ENCODE results near the gene TRMT2B.
A peak's percentile ranks its signal among the peaks of the same experiment; 100 is the strongest.
"Not testable (repeated sequence)": the region's sequence is repeated elsewhere in the genome, so short reads cannot be mapped to it uniquely, and the experiment has no call there.

TRMT2B gene

GRCh38 chrX:101051549-101052302 is at the start of gene TRMT2B:
Gene TRMT2B, minus strand, starts transcription at chrX:101052111. Its CDS starts 9,822 bp downstream, at chrX:101042289.
- peak; percentile 80 for DNase-seq

- DNase-seq, result peak; percentile 92
These were observed 45.9 kb upstream of the TRMT2B start, which contains the start of gene CENPI for GRCh38 chrX:101097546-101098453. Gene CENPI, plus strand, starts transcription at chrX:101098204. Its CDS starts 2,867 bp downstream, at chrX:101101071.

- DNase-seq, result no peak
These were observed 39.9 kb upstream of the TRMT2B start for GRCh38 chrX:101091817-101092216.

GRCh38 chrX:101081231-101081630 is 29.3 kb upstream of the TRMT2B start:
- no peak for DNase-seq

- no peak for DNase-seq
These were observed 28.6 kb upstream of the TRMT2B start for GRCh38 chrX:101080326-101081124.

GRCh38 chrX:101079736-101080270 is 27.9 kb upstream of the TRMT2B start:
- DNase-seq, result no peak

- peak; percentile 17 for DNase-seq
These were observed 27.0 kb upstream of the TRMT2B start, which contains the start of gene TMEM35A for GRCh38 chrX:101078716-101079598. Gene TMEM35A, plus strand, starts transcription at chrX:101078879. Its CDS starts 124 bp downstream, at chrX:101079003.

- DNase-seq, result no peak
These were observed 19.7 kb upstream of the TRMT2B start for GRCh38 chrX:101071582-101071981.

GRCh38 chrX:101062176-101062575 is 10.3 kb upstream of the TRMT2B start:
- DNase-seq, result peak; percentile 13

- DNase-seq, result peak; percentile 70
These were observed 5.3 kb upstream of the TRMT2B start for GRCh38 chrX:101057093-101057714.

GRCh38 chrX:101056551-101056950 is 4.6 kb upstream of the TRMT2B start:
- DNase-seq, result peak; percentile 31

- no peak for DNase-seq
These were observed 760 bp downstream of the TRMT2B start for GRCh38 chrX:101051153-101051548.

GRCh38 chrX:101040197-101040596 is 11.7 kb downstream of the TRMT2B start:
- peak; percentile 2 for DNase-seq

GRCh38 chrX:101037231-101037630 is 14.7 kb downstream of the TRMT2B start:
- no peak for DNase-seq

GRCh38 chrX:101029665-101030064 is 22.2 kb downstream of the TRMT2B start:
- DNase-seq, result no peak

- DNase-seq, result no peak
These were observed 23.3 kb downstream of the TRMT2B start for GRCh38 chrX:101028562-101028961.

GRCh38 chrX:101025126-101025525 is 26.8 kb downstream of the TRMT2B start:
- DNase-seq, result peak; percentile 25

- DNase-seq, result no peak
These were observed 29.9 kb downstream of the TRMT2B start for GRCh38 chrX:101022020-101022419.

- DNase-seq, result not testable (repeated sequence)
These were observed 39.9 kb downstream of the TRMT2B start for GRCh38 chrX:101012031-101012430.

- DNase-seq, result peak; percentile 38
These were observed 42.8 kb downstream of the TRMT2B start for GRCh38 chrX:101009090-101009489.

GRCh38 chrX:100999451-100999850 is 52.5 kb downstream of the TRMT2B start:
- DNase-seq, result no peak

All from EL (cell line).